ENCODE results near the gene TSHB. TPM values are rescaled to one million over a fixed set of nuclear protein-coding genes. Genes with fewer than 3 reads are reported as not detected.

The TSHB gene
- total RNA-seq, 2 experiments from 2014 or later, result not detected

- no peaks in the 10 kb centered on the region for H3K9me2 ChIP-seq (ENCODE audit: insufficient read depth, low read length)
- H3K27ac ChIP-seq (ENCODE audit: low read depth, low read length, poor library complexity, severe bottlenecking), result no peak overlapping the region
- DNase-seq (ENCODE audit: low spot score), result no peak
- ChIA-PET POLR2A (no interaction called here), CTCF (ENCODE audit: unreplicated experiment) (no interaction called here)
- no peak for TF ChIP-seq EZH2phosphoT487 (IDR thresholded peaks at IDR 0.05; ENCODE audit: borderline replicate concordance, low read depth, low read length)
- TF ChIP-seq, protein P1, sequence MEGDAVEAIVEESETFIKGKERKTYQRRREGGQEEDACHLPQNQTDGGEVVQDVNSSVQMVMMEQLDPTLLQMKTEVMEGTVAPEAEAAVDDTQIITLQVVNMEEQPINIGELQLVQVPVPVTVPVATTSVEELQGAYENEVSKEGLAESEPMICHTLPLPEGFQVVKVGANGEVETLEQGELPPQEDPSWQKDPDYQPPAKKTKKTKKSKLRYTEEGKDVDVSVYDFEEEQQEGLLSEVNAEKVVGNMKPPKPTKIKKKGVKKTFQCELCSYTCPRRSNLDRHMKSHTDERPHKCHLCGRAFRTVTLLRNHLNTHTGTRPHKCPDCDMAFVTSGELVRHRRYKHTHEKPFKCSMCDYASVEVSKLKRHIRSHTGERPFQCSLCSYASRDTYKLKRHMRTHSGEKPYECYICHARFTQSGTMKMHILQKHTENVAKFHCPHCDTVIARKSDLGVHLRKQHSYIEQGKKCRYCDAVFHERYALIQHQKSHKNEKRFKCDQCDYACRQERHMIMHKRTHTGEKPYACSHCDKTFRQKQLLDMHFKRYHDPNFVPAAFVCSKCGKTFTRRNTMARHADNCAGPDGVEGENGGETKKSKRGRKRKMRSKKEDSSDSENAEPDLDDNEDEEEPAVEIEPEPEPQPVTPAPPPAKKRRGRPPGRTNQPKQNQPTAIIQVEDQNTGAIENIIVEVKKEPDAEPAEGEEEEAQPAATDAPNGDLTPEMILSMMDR (conservative IDR thresholded peaks at IDR 0.05; ENCODE audit: low read length), result no peak
- no peaks in the 10 kb centered on the region for H3K4me1 ChIP-seq (ENCODE audit: insufficient read depth, low read length, poor library complexity, severe bottlenecking)
- H3K79me2 ChIP-seq (ENCODE audit: insufficient read depth, low read depth, low read length), result no peaks in the 10 kb centered on the region
- no TSS peak for BruUV-seq (replicated peaks)
- no peak overlapping the region for H3K4me2 ChIP-seq (ENCODE audit: low read length)
- H2AFZ ChIP-seq (ENCODE audit: low read length), result no peak overlapping the region
- intact Hi-C loops (cut with micrococcal nuclease; ENCODE audit: unreplicated experiment), result loop anchor here (2.0 kb wide), 1 partner anchor 16 kb away; no protein-coding TSS in a partner anchor
- H3K9me3 ChIP-seq (ENCODE audit: low read length), result no peaks in the 10 kb centered on the region
- H3K4me3 ChIP-seq (ENCODE audit: low read depth, low read length, poor library complexity, severe bottlenecking), result no peak overlapping the region
- H4K20me1 ChIP-seq (ENCODE audit: insufficient read depth, low read length), result no peaks in the 10 kb centered on the region
- H3K36me3 ChIP-seq (ENCODE audit: insufficient read depth, low read length), result no peaks in the 10 kb centered on the region
Observed at GRCh38 chr1:115064461-115064860, 34.8 kb downstream of the TSHB start.

DNA sequence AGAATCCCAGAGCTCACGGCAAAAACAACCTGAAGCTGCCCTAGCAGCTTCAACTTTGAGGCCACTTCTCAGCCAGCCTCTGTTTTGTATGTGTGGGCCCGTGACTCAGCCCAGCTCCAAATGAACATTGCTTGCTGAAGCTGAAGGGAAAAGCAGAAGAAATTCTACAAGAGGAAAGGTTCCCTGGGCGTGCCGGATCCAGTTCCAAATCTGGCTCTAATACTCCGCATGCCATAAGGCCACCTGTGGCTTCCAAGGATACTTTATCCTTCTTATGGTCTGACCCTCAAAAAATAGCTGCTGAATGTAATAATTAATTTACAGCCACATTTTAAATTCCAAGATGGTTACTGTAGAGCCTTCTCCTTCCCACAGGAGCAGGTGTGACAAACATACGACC, 35.4 kb downstream of the TSHB start:
- POLR2A ChIA-PET, result interaction anchor here (0.9 kb wide), 1 partner anchor 1393 kb away, joined by 3 read pairs; no protein-coding TSS in a partner anchor
- no peaks in the 10 kb centered on the region for H3K9me2 ChIP-seq (ENCODE audit: insufficient read depth, low read length)
- TF ChIP-seq, protein P1 (conservative IDR thresholded peaks at IDR 0.05; ENCODE audit: low read length), result no peak
- TF ChIP-seq EZH2phosphoT487 (IDR thresholded peaks at IDR 0.05; ENCODE audit: borderline replicate concordance, low read depth, low read length), result no peak
- intact Hi-C loops (cut with micrococcal nuclease; ENCODE audit: unreplicated experiment), result loop anchor here (2.0 kb wide), 1 partner anchor 16 kb away; no protein-coding TSS in a partner anchor
- no peaks in the 10 kb centered on the region for H3K9me3 ChIP-seq (ENCODE audit: low read length)
- no peaks in the 10 kb centered on the region for H3K79me2 ChIP-seq (ENCODE audit: insufficient read depth, low read depth, low read length)
- BruUV-seq (replicated peaks), result no TSS peak
- CTCF ChIA-PET (ENCODE audit: unreplicated experiment), result no interaction called here
- H3K4me2 ChIP-seq (ENCODE audit: low read length), result no peak overlapping the region
- no peak overlapping the region for H2AFZ ChIP-seq (ENCODE audit: low read length)
- no peak overlapping the region for H3K27ac ChIP-seq (ENCODE audit: low read depth, low read length, poor library complexity, severe bottlenecking)
- no peaks in the 10 kb centered on the region for H4K20me1 ChIP-seq (ENCODE audit: insufficient read depth, low read length)
- H3K4me1 ChIP-seq (ENCODE audit: insufficient read depth, low read length, poor library complexity, severe bottlenecking), result no peaks in the 10 kb centered on the region
- no peak overlapping the region for H3K4me3 ChIP-seq (ENCODE audit: low read depth, low read length, poor library complexity, severe bottlenecking)
- DNase-seq (ENCODE audit: low spot score), result no peak
- no peaks in the 10 kb centered on the region for H3K36me3 ChIP-seq (ENCODE audit: insufficient read depth, low read length)

DNA sequence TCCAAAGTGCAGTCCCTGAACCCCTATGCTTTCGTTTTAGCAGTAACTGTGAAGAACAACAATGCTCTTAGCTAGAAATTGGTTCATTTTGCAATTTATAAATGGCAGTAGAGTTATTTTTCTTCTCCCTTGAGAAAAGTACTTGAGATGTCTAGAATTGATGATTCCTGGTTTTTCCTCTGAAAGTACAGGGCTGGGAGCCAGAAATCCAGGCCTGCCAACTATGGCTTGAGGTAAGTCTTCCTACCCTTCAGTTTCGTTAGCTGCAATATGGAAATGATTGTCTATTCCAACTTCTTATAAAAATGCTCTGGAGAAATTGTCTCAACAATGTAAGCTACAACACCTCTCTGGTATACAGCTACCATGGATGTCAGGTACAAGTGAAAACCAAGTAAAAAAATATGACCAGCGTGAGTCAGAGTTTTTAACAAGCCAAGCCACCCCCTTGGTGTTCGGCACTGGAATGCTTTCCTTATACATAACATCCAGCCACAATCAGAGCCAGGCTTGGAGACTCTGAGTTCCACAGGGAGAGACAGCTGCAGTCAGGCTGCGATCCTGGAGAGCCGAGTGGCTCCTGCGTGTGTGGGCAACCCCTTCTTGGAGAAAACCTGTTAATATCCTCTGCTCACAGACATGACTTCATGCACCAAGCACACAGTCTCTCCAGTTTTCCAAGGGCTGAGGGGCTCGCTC, 37.7 kb downstream of the TSHB start:
- Histone ChIP-seq H3K9me2 (ENCODE audit: insufficient read depth, low read length) (no peaks in the 10 kb centered on the region), H2AFZ (ENCODE audit: low read length) (no peak overlapping the region), H3K4me2 (ENCODE audit: low read length) (no peak overlapping the region), H3K4me3 (ENCODE audit: low read depth, low read length, poor library complexity, severe bottlenecking) (no peak overlapping the region), H3K9me3 (ENCODE audit: low read length) (no peaks in the 10 kb centered on the region), H3K27ac (ENCODE audit: low read depth, low read length, poor library complexity, severe bottlenecking) (no peak overlapping the region), H3K36me3 (ENCODE audit: insufficient read depth, low read length) (no peaks in the 10 kb centered on the region), H3K79me2 (ENCODE audit: insufficient read depth, low read depth, low read length) (no peaks in the 10 kb centered on the region), H4K20me1 (ENCODE audit: insufficient read depth, low read length) (no peaks in the 10 kb centered on the region), H3K4me1 (ENCODE audit: insufficient read depth, low read length, poor library complexity, severe bottlenecking) (no peaks in the 10 kb centered on the region)
- intact Hi-C loops (cut with micrococcal nuclease; ENCODE audit: unreplicated experiment), result no loop called here
- ChIA-PET POLR2A (interaction anchor here (0.6 kb wide), 1 partner anchor 42 kb away, joined by 3 read pairs; no protein-coding TSS in a partner anchor), CTCF (ENCODE audit: unreplicated experiment) (no interaction called here)
- TF ChIP-seq, protein P1 (conservative IDR thresholded peaks at IDR 0.05; ENCODE audit: low read length), result no peak
- no peak for TF ChIP-seq EZH2phosphoT487 (IDR thresholded peaks at IDR 0.05; ENCODE audit: borderline replicate concordance, low read depth, low read length)
- DNase-seq (ENCODE audit: low spot score), result no peak
- BruUV-seq (replicated peaks), result no TSS peak

Measured in OCI-LY7 (cell line).